HL-60/S4 treated with phorbol 12-myristate 13-acetate at 8.2 ng/mL for 4 days and 3 days (cell line): ENCODE results near the gene CEBPZ.

Experiments used
- in situ Hi-C: fragments of 300-500 bp; cut with MboI; formaldehyde crosslinking; loops from 2 replicates; pipeline ENCODE4 v1.15.0; 2022; ENCODE audit warnings: low sequenced_read_pairs

The CEBPZ gene

GRCh38 chr2:37180640-37181039, 50.8 kb downstream of the CEBPZ start:
- in situ Hi-C loops = no loop called here

- in situ Hi-C loops = no loop called here
Observed at GRCh38 chr2:37180006-37180639, 51.3 kb downstream of the CEBPZ start.

- in situ Hi-C loops = no loop called here
Observed at GRCh38 chr2:37173741-37174140, 57.7 kb downstream of the CEBPZ start.

GRCh38 chr2:37171624-37171950, 59.8 kb downstream of the CEBPZ start:
- in situ Hi-C loops = no loop called here

- in situ Hi-C loops = no loop called here
Observed at GRCh38 chr2:37168217-37168981, 63.0 kb downstream of the CEBPZ start.

GRCh38 chr2:37167636-37168180, 63.7 kb downstream of the CEBPZ start:
- in situ Hi-C loops = no loop called here

- in situ Hi-C loops = no loop called here
Observed at GRCh38 chr2:37164757-37165156, 66.6 kb downstream of the CEBPZ start.

GRCh38 chr2:37156857-37157714, 74.3 kb downstream of the CEBPZ start, which contains the start of gene EIF2AK2:
Gene EIF2AK2, minus strand, starts transcription at chr2:37156980. Its CDS starts 9,174 bp downstream, at chr2:37147806.
- in situ Hi-C loops = no loop called here

- in situ Hi-C loops = no loop called here
Observed at GRCh38 chr2:37156071-37156856, 75.1 kb downstream of the CEBPZ start.

- in situ Hi-C loops = no loop called here
Observed at GRCh38 chr2:37154785-37155184, 76.6 kb downstream of the CEBPZ start.

- in situ Hi-C loops = no loop called here
Observed at GRCh38 chr2:37153224-37153623, 78.2 kb downstream of the CEBPZ start.
